Keratinocyte (primary cell): Measurements from ENCODE around the gene KLHL29.

Source experiments
- EZH2 ChIP-seq: IDR thresholded peaks from one replicate; pipeline ENCODE4 v1.6.1; 2012; ENCODE audit warnings: inconsistent platforms, mild to moderate bottlenecking, low read length, moderate library complexity
- TF ChIP-seq, protein P1 (sequence below), 3 experiments: IDR thresholded peaks in 1 of 3; conservative IDR thresholded peaks in 1 of 3; optimal IDR thresholded peaks in 1 of 3; 2 replicates in 2 of 3; 3 replicates in 1 of 3; pipeline versions ENCODE3 to v1.5.1; 2011; ENCODE audit warnings: low read length in 3 of 3, mild to moderate bottlenecking in 3 of 3, moderate library complexity in 2 of 3, control low read depth in 1 of 3, inconsistent platforms in 1 of 3; ENCODE audit not compliant: insufficient read depth in 2 of 3; ENCODE audit errors: extremely low read depth in 1 of 3

- no peak for TF ChIP-seq EZH2
- TF ChIP-seq, protein P1, sequence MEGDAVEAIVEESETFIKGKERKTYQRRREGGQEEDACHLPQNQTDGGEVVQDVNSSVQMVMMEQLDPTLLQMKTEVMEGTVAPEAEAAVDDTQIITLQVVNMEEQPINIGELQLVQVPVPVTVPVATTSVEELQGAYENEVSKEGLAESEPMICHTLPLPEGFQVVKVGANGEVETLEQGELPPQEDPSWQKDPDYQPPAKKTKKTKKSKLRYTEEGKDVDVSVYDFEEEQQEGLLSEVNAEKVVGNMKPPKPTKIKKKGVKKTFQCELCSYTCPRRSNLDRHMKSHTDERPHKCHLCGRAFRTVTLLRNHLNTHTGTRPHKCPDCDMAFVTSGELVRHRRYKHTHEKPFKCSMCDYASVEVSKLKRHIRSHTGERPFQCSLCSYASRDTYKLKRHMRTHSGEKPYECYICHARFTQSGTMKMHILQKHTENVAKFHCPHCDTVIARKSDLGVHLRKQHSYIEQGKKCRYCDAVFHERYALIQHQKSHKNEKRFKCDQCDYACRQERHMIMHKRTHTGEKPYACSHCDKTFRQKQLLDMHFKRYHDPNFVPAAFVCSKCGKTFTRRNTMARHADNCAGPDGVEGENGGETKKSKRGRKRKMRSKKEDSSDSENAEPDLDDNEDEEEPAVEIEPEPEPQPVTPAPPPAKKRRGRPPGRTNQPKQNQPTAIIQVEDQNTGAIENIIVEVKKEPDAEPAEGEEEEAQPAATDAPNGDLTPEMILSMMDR (optimal IDR thresholded peaks at IDR 0.05 in 1 of 3, IDR thresholded peaks at IDR 0.05 in 1 of 3, conservative IDR thresholded peaks at IDR 0.05 in 1 of 3; ENCODE audit: extremely low read depth in 1 of 3, insufficient read depth in 2 of 3, low read length in 3 of 3) = no peak
Measured at GRCh38 chr2:23507267-23508065, 122.5 kb downstream of the KLHL29 start.
